ENCODE data around the gene PXMP4.

The PXMP4 gene

GRCh38 chr20:33730946-33731692, 11.0 kb upstream of the PXMP4 start:
- Histone ChIP-seq H3K4me3 (ENCODE audit: low read depth, low read length) (peak overlapping the region; percentile 58), H3K27me3 (replicated peaks) (no peaks in the 10 kb centered on the region), H3K36me3 (replicated peaks) (no peaks in the 10 kb centered on the region), H3K27ac (peak overlapping the region; percentile 53)
- DNase-seq, result no peak
- in situ Hi-C loops (cut with HindIII; ENCODE audit: low pct_ligation_motif_present, low sequenced_read_pairs), result no loop called here
- no peak for TF ChIP-seq CTCF (IDR thresholded peaks at IDR 0.05; ENCODE audit: low read depth, low read length, missing control alignments)

- in situ Hi-C loops (cut with HindIII; ENCODE audit: low pct_ligation_motif_present, low sequenced_read_pairs), result no loop called here
Measured at GRCh38 chr20:33729101-33729500, 9.0 kb upstream of the PXMP4 start.

GRCh38 chr20:33728463-33728862, 8.4 kb upstream of the PXMP4 start:
- in situ Hi-C loops (cut with HindIII; ENCODE audit: low pct_ligation_motif_present, low sequenced_read_pairs), result no loop called here
- no peak for DNase-seq
- H3K36me3 ChIP-seq (replicated peaks), result no peaks in the 10 kb centered on the region
- no peak for TF ChIP-seq CTCF (IDR thresholded peaks at IDR 0.05; ENCODE audit: low read depth, low read length, missing control alignments)
- no peak overlapping the region for H3K4me3 ChIP-seq (ENCODE audit: low read depth, low read length)
- no peaks in the 10 kb centered on the region for H3K27me3 ChIP-seq (replicated peaks)
- no peak overlapping the region for H3K27ac ChIP-seq

More at GRCh38 chr20:33729101-33729500, 9.0 kb upstream of the PXMP4 start:
- TF ChIP-seq CTCF (IDR thresholded peaks at IDR 0.05; ENCODE audit: low read depth, low read length, missing control alignments), result no peak
- H3K36me3 ChIP-seq (replicated peaks), result no peaks in the 10 kb centered on the region
- H3K4me3 ChIP-seq (ENCODE audit: low read depth, low read length), result no peak overlapping the region
- H3K27ac ChIP-seq, result no peak overlapping the region
- DNase-seq, result no peak
- H3K27me3 ChIP-seq (replicated peaks), result no peaks in the 10 kb centered on the region

- in situ Hi-C loops (cut with HindIII; ENCODE audit: low pct_ligation_motif_present, low sequenced_read_pairs), result no loop called here
- Histone ChIP-seq H3K27me3 (replicated peaks) (no peaks in the 10 kb centered on the region), H3K36me3 (replicated peaks) (no peaks in the 10 kb centered on the region), H3K4me3 (ENCODE audit: low read depth, low read length) (no peak overlapping the region), H3K27ac (no peak overlapping the region)
- no peak for DNase-seq
- no peak for TF ChIP-seq CTCF (IDR thresholded peaks at IDR 0.05; ENCODE audit: low read depth, low read length, missing control alignments)
Measured at GRCh38 chr20:33727806-33728205, 7.7 kb upstream of the PXMP4 start.

GRCh38 chr20:33727115-33727479, 7.0 kb upstream of the PXMP4 start:
- no peaks in the 10 kb centered on the region for H3K27me3 ChIP-seq (replicated peaks)
- in situ Hi-C loops (cut with HindIII; ENCODE audit: low pct_ligation_motif_present, low sequenced_read_pairs), result no loop called here
- no peak for DNase-seq

More at GRCh38 chr20:33727115-33727479, 7.0 kb upstream of the PXMP4 start:
- no peak overlapping the region for H3K27ac ChIP-seq
- TF ChIP-seq CTCF (IDR thresholded peaks at IDR 0.05; ENCODE audit: low read depth, low read length, missing control alignments), result no peak
- no peak overlapping the region for H3K4me3 ChIP-seq (ENCODE audit: low read depth, low read length)
- H3K36me3 ChIP-seq (replicated peaks), result no peaks in the 10 kb centered on the region
